HepG2 (cell line): ENCODE results near the gene RAPGEF2. TPM values are rescaled to one million over a fixed set of nuclear protein-coding genes. Genes with fewer than 3 reads are reported as not detected.

Experiments
- ATAC-seq: fragments of 200-7000 bp; cut with Tn5 transposase; 3 replicates; pipeline ENCODE4 v1.9.1; 2020; ENCODE audit warnings: mild to moderate bottlenecking, moderate library complexity
- BruUV-seq: library from RNA; stranded (reverse); fragments of 400-500 nt; replicated peaks from 2 replicates; lab custom pipeline; 2021; lab: Mats Ljungman, UMichigan
- CTCF ChIA-PET: fragments of 300-600 bp; formaldehyde crosslinking; extraction: SDS; loops from one replicate; lab custom pipeline; 2021; ENCODE audit warnings: low total read pairs, inconsistent platforms, low intra/inter-chr PET ratio; lab: Yijun Ruan, JAX
- POLR2A ChIA-PET: fragments of 350-600 bp; sonication (Branson Sonifier 250); formaldehyde crosslinking; loops from one replicate; lab custom pipeline; 2020; ENCODE audit warnings: antibody characterized with exemption, inconsistent platforms; lab: Yijun Ruan, JAX
- DNase-seq: peaks from one replicate; pipeline ENCODE4 v3.0.0-alpha.2; 2015; ENCODE audit warnings: low spot score
- FAIRE-seq: peaks from 3 replicates; lab custom pipeline; 2011; peaks lifted over from hg19 to GRCh38; lab: Jason Lieb, UNC
- H2AFZ ChIP-seq: one replicate; pipeline ENCODE4 v1.6.1; 2011; ENCODE audit warnings: low read length, inconsistent platforms
- H3K27ac ChIP-seq: fragments of 300-600 bp; 3 replicates; pipeline ENCODE4 v1.8.0; 2011; ENCODE audit warnings: mixed run types, mild to moderate bottlenecking, mixed read lengths, low read length, inconsistent platforms; ENCODE audit not compliant: insufficient read depth; ENCODE audit errors: extremely low read length
- H3K27me3 ChIP-seq, 2 experiments: fragments of 200-600 bp in 1 of 2; 2 replicates in 1 of 2; 3 replicates in 1 of 2; pipeline versions ENCODE4 v1.6.0 to v1.8.0; 2011; ENCODE audit warnings: low read length in 2 of 2, mild to moderate bottlenecking in 2 of 2, moderate library complexity in 2 of 2, inconsistent platforms in 1 of 2; ENCODE audit not compliant: insufficient read depth in 2 of 2, control insufficient read depth in 1 of 2
- H3K36me3 ChIP-seq, 2 experiments: fragments of 200-600 bp in 1 of 2; replicated peaks in 1 of 2; 2 replicates in 1 of 2; 3 replicates in 1 of 2; pipeline versions ENCODE4 v1.5.1 to v1.8.0; 2011; ENCODE audit warnings: low read length in 2 of 2, inconsistent platforms in 1 of 2; ENCODE audit not compliant: insufficient read depth in 2 of 2, control insufficient read depth in 1 of 2
- H3K4me1 ChIP-seq: 2 replicates; pipeline ENCODE4 v1.5.1; 2012; ENCODE audit warnings: low read length, inconsistent platforms; ENCODE audit not compliant: insufficient read depth
- H3K4me2 ChIP-seq: 2 replicates; pipeline ENCODE4 v1.6.0; 2011; ENCODE audit warnings: low read depth, low read length, inconsistent platforms
- H3K4me3 ChIP-seq, 3 experiments: fragments of 200-600 bp in 1 of 3; sonication (generic), shearing (Covaris generic) in 1 of 3; replicated peaks in 1 of 3; 2 replicates each; pipeline ENCODE4 v1.5.1; 2011 to 2016; ENCODE audit warnings: low read length in 3 of 3, inconsistent platforms in 2 of 3, low read depth in 2 of 3, mild to moderate bottlenecking in 2 of 3, control low read depth in 1 of 3, mixed read lengths in 1 of 3; ENCODE audit not compliant: insufficient read depth in 1 of 3
- H3K79me2 ChIP-seq: one replicate; pipeline ENCODE4 v1.6.1; 2011; ENCODE audit warnings: low read length, inconsistent platforms; ENCODE audit not compliant: insufficient read depth
- H3K9ac ChIP-seq: 2 replicates; pipeline ENCODE4 v1.6.0; 2011; ENCODE audit warnings: mild to moderate bottlenecking, low read depth, low read length, inconsistent platforms; ENCODE audit not compliant: insufficient read depth
- H3K9me3 ChIP-seq: 2 replicates; pipeline ENCODE4 v1.5.1; 2012; ENCODE audit warnings: mild to moderate bottlenecking, low read length
- H4K20me1 ChIP-seq: 2 replicates; pipeline ENCODE4 v1.6.0; 2011; ENCODE audit warnings: inconsistent platforms, mild to moderate bottlenecking, low read length, moderate library complexity; ENCODE audit not compliant: insufficient read depth
- CEBPB ChIP-seq: IDR thresholded peaks from 2 replicates; pipeline ENCODE4 v1.6.1; 2011; ENCODE audit warnings: low read depth, low read length, improper control_type of control experiment, borderline replicate concordance
- GPN1 ChIP-seq: sonication (generic); formaldehyde crosslinking; IDR thresholded peaks from 2 replicates; pipeline ENCODE4 v1.5.1; 2020; ENCODE audit warnings: missing genetic modification reagents, borderline replicate concordance
- KIAA2018 ChIP-seq: sonication (generic); formaldehyde crosslinking; IDR thresholded peaks from 2 replicates; pipeline ENCODE4 v1.5.0; 2020; ENCODE audit warnings: mild to moderate bottlenecking, missing genetic modification reagents, borderline replicate concordance
- MBD4 ChIP-seq: IDR thresholded peaks from 2 replicates; pipeline ENCODE4 v1.6.1; 2012; ENCODE audit warnings: low read length, inconsistent platforms, borderline replicate concordance
- MTA1 ChIP-seq: sonication (generic); formaldehyde crosslinking; IDR thresholded peaks from 2 replicates; pipeline ENCODE4 v1.4.0; 2020; ENCODE audit warnings: missing genetic modification reagents, mild to moderate bottlenecking, borderline replicate concordance
- ZNF512 ChIP-seq: sonication (generic); formaldehyde crosslinking; IDR thresholded peaks from 2 replicates; pipeline ENCODE4 v1.4.0; 2020; ENCODE audit warnings: mild to moderate bottlenecking, missing genetic modification reagents
- ZNF547 ChIP-seq: sonication (generic); formaldehyde crosslinking; IDR thresholded peaks from 2 replicates; pipeline ENCODE4 v1.5.1; 2020; ENCODE audit warnings: mild to moderate bottlenecking, missing genetic modification reagents
- ZNF549 ChIP-seq: sonication (generic); formaldehyde crosslinking; IDR thresholded peaks from 2 replicates; pipeline ENCODE4 v1.5.0; 2020; ENCODE audit warnings: missing genetic modification reagents
- ZNF7 ChIP-seq: IDR thresholded peaks from 2 replicates; pipeline ENCODE4 v1.6.1; 2016; ENCODE audit warnings: missing biosample characterization, missing genetic modification reagents
- WGBS: methylation state at CpG from one replicate; pipeline ENCODE4 v1.1.6; 2017; ENCODE audit warnings: low lambda C conversion rate; 5-methylcytosine and 5-hydroxymethylcytosine counted together
- in situ Hi-C: cut with HindIII; loops from 2 replicates; pipeline ENCODE4 v1.10.0; 2017; ENCODE audit warnings: low pct_unique_long_range_greater_than_20kb; ENCODE audit not compliant: extremely low pct_ligation_motif_present
- intact Hi-C: fragments of 100-400 bp; cut with micrococcal nuclease; formaldehyde crosslinking; loops from one replicate; pipeline ENCODE4 v1.10.0; 2022; ENCODE audit not compliant: unreplicated experiment
- polyA plus RNA-seq, 8 experiments: library from polyadenylated mRNA; depleted of rRNA in 3 of 8; stranded (reverse) in 7 of 8; unstranded in 1 of 8; fragments of >200 nt; fragmentation: Illumina TruSeq in 4 of 8; extraction: Trizol in 4 of 8; gene quantifications; 2 replicates each; pipeline versions ENCODE4 v1.2.1 to v1.2.3, GENCODE V29; 2011 to 2016; ENCODE audit warnings: low read depth in 4 of 8, missing spikeins in 1 of 8, mixed read lengths in 1 of 8; ENCODE audit not compliant: insufficient read depth in 1 of 8
- total RNA-seq, 5 experiments: library from RNA; depleted of rRNA; stranded (reverse); fragments of >200 nt; fragmentation: Illumina TruSeq; extraction: Trizol; gene quantifications; 2 replicates each; pipeline ENCODE4 v1.2.3, GENCODE V29; 2016; ENCODE audit warnings: low read depth in 1 of 5

RAPGEF2 gene
- total and polyA plus RNA-seq, 2 of the 13 experiments (the other 11 are each of a cell fraction or from before 2014, with no cell fraction given) = 19.2 to 23.0 TPM

GRCh38 chr4:159357350-159357749, 254.5 kb downstream of the RAPGEF2 start:
- H3K79me2 ChIP-seq = no peaks in the 10 kb centered on the region
- H3K4me3 ChIP-seq = no peak overlapping the region
- no peak for FAIRE-seq
- no peak overlapping the region for H3K27ac ChIP-seq
- H2AFZ ChIP-seq = no peak overlapping the region
- no peak overlapping the region for H3K4me2 ChIP-seq
- intact Hi-C loops (no loop called here), in situ Hi-C loops (no loop called here)
- BruUV-seq = no TSS peak
- H3K27me3 ChIP-seq = no peaks in the 10 kb centered on the region
- DNase-seq = no peak
- CTCF ChIA-PET = no interaction called here
- WGBS = 97% methylated on average over 8 of the region's 8 CpGs
- H4K20me1 ChIP-seq = no peaks in the 10 kb centered on the region
- TF ChIP-seq CEBPB (0 out of 2 replicates have a peak, but pooled peaks have one; percentile 4), MTA1 (CRISPR knock-in tag) (no peak), ZNF512 (CRISPR knock-in tag) (no peak)
- H3K4me1 ChIP-seq = no peaks in the 10 kb centered on the region
- H3K9ac ChIP-seq = no peak overlapping the region
- ATAC-seq = no peak
- peaks cover 18 to 42% of the 10 kb centered on the region in 2 experiments for H3K36me3 ChIP-seq
- H3K9me3 ChIP-seq = no peaks in the 10 kb centered on the region
- POLR2A ChIA-PET = no interaction called here

- Histone ChIP-seq H4K20me1 (no peaks in the 10 kb centered on the region), H3K4me2 (no peak overlapping the region), H3K4me1 (no peaks in the 10 kb centered on the region), H3K9ac (no peak overlapping the region), H3K4me3 (no peak overlapping the region), H2AFZ (no peak overlapping the region), H3K36me3 (peaks cover 17 to 34% of the 10 kb centered on the region in 2 experiments), H3K79me2 (no peaks in the 10 kb centered on the region), H3K27me3 (no peaks in the 10 kb centered on the region), H3K27ac (no peak overlapping the region), H3K9me3 (no peaks in the 10 kb centered on the region)
- intact Hi-C loops = no loop called here
- in situ Hi-C loops = no loop called here
- WGBS = 97% methylated on average over 2 of the region's 2 CpGs
- DNase-seq (no peak), FAIRE-seq (no peak), ATAC-seq (no peak)
- no TSS peak for BruUV-seq
- CTCF ChIA-PET = no interaction called here
- POLR2A ChIA-PET = no interaction called here
- no peak for TF ChIP-seq ZNF549 (CRISPR knock-in tag)
- TF ChIP-seq KIAA2018 (CRISPR knock-in tag) = no peak
- no peak for TF ChIP-seq GPN1 (CRISPR knock-in tag)
- no peak for TF ChIP-seq ZNF7 (CRISPR knock-in tag)
- no peak for TF ChIP-seq ZNF547 (CRISPR knock-in tag)
- no peak for TF ChIP-seq MBD4
Measured at GRCh38 chr4:159358226-159358625, 255.3 kb downstream of the RAPGEF2 start.
